Stimulated activated CD8-positive, alpha-beta memory T cell treated with anti-CD3 and anti-CD28 coated beads, Interleukin-7, amount 100 ng/mL, for 1 hour (primary cell): ENCODE results near the gene YBX2.
A peak's percentile ranks its signal among the peaks of the same experiment; 100 is the strongest.

ENCODE experiments used
- DNase-seq, 2 donors: peaks; one replicate each; pipeline ENCODE4 v3.0.0-alpha.2; 2020; ENCODE audit warnings: low read depth in 2 of 2

Gene YBX2

DNA sequence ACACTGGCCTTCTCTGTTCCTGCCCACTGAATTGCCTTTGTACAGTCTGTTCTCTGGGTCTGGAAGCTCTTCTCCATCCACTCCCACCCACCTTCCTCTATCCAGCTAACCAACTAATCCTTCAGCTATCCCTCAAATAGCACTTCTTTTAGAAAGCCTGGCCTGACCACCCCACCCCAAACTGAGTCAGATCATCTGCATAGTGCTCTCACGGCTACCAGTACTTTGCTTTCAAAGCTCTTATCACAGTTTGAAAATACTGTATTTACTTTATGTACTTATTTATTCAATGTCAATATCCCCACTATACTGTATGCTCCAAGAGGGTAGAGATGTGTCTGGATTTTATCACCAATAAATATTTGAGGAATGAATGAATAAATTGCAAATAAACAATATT lies 27.7 kb downstream of the YBX2 start:
- DNase-seq, result no peak

DNA sequence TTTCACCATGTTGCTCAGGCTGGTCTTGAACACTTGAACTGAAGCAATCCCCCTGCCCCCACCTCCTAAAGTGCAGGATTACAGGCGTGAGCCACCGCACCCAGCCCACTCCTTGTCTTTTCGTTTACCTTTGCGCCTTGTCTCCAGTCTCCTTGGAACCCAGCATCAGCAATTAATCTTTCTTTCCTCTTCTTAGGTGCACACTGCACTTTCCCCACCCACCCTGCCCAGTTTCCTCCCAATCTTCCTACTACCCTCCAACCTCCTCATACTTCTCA lies 30.7 kb downstream of the YBX2 start:
- no peak for DNase-seq

DNA sequence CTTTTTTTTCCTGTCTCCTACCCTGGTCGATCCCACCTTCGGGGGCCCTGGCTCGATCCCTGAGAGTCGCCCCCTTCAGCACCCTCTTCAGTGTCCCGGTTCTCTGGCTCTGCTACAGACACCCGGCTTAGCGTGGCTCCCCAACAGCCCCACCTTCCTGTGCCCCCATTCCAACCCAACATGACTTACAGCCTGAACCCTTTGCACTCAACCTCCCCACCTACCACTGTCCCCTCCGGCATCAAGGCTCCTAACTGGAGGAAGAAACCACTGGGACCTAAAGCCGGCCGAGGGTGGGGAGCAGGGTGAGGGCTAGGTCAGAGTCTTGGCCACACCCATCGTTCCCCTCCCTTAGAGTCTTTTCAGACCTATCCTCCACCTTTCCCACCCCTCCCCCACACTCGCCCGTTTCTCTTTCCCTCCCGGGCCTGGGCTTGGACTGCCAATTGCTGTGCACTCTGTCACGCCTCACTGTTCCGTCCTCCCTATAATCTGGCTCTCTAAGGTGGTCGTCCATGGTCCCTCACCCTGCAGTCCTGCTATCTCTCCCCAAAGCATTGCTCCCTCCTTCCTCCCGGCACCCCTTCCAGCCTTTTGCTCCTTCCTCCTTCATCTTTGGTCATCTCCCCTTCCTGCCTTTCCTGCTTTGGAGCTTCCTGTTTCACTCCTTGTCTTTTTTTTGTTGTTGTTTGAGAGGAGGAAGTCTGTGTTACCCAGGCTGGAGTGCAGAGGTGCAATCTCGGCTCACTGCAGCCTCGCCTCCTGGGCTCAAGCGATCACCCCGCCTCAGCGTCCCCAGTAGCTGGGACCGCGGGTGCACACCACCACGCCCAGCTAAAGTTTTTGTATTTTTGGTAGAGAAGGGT lies 31.3 kb downstream of the YBX2 start:
- DNase-seq, result no peak

DNA sequence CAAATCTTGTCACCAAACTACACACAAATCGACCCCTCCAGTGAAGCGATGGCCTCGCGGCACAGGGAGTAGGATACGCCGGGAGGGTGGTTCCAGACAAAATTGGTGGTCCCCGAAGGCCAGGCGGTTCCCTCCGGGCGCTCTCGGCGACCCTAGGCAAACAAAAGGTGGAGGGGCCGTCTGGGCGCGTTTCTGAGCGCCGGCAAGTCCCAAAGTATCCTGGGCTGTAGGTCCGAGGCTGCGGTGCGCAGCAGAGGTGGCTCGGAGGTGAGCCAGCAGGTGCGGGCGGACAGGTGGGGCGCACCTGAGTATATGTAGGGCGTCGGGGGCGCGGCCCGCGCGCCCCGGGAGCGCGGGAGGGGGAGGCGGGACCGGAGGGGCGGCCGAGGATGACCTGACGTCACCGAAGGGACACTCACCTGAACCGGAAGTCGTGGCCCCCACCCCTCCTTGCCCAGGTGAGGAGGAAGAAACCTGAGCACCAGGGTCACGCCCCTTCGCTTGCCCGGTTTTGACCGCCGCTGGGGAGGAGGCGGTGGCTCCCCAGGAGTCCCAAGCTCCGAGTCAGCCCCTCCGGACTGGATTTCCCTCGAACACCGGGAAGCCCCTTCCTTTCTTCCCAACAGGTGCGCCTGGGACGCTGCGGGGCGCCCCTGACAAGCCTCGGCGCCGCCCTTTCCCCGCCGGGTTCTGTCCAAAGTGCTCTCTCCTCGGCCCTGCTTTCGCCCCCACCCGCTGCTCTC lies 32.1 kb downstream of the YBX2 start, which contains the start of gene CLDN7:
Gene CLDN7, minus strand, starts transcription at position 287 of the 743 bp plus-strand sequence. CDS start 435 bp downstream, outside the sequence.
- DNase-seq, result no peak

DNA sequence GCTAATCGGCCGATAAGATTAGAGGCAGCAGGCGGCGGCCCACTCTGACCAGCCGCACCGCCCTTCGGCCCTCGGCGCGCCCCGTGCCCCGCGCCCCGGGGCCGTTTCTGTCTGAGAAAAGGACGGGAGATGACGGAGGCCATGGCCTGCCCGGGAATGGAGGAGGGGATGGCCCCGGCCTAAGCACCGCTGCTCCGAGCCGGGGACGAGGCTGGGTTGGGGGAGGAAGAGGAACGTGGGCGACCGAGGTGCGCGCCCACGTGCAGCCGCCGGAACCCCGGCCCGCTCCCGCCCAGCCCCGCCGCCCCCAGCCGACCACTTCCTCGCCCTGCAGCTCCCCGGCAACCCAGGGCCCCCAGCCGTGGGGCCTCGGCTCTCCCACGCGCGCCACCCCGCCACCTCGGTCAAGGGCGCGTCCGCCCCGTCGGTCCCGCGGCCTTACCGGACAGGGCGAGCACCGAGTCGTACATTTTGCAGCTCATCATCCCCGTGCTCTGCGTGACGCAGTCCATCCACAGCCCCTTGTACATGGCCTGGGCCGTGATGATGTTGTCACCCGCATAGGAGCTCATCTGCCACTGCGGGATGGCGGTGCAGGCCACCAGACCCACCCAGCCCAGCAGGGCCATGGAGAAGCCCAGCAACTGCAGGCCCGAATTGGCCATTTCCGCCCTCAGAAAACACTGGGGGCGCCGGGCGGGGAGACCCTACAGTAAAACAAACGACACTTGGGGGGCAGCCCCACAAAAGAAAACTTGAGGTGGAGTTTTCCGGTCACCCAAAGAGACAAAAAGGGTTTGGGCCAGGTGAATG lies 32.9 kb downstream of the YBX2 start:
- no peak for DNase-seq

GRCh38 chr17:7260651-7261378 lies 33.6 kb downstream of the YBX2 start:
- no peak for DNase-seq

GRCh38 chr17:7260151-7260550 lies 34.3 kb downstream of the YBX2 start:
- no peak for DNase-seq

- DNase-seq, result no peak
Measured at GRCh38 chr17:7259555-7259889, 34.9 kb downstream of the YBX2 start.

DNA sequence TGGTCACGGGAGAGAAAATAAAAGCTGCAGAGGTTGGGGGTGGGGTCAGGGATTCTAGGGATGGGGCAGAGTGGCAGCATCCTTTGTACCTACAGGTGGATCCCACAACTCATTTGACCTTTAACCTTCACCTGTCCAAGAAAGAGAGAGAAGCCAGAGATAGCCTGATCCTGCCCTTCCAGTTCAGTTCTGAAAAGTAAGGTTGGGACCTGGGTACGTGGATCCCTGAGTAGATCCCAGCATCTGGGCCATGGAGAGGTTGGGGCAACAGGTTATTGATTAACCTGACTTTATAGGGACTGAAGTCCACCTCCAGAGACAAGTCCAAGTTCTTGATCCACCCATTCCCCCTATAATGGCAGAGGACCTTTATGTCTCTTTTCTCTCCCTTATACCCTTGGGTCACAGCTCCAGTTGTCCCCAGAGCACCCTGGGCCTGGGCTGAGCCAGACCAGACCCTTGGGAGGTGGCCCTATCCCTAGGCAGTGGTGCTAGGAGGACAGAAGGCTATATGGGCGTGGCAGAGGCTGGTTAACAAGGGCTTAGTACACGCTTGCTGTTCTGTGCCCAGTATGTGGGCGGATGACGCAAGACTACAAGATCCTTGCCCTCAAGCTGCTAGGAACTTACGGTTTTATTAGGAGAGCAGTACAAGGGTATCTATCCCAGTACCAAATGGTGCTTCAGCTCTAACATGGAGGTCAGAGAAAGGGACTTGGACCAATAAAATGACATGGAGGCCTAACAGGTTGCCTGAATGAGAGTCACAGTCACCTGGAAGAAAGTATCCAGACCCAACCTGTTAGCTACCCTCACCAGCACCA lies 35.5 kb downstream of the YBX2 start:
- DNase-seq, result no peak

DNA sequence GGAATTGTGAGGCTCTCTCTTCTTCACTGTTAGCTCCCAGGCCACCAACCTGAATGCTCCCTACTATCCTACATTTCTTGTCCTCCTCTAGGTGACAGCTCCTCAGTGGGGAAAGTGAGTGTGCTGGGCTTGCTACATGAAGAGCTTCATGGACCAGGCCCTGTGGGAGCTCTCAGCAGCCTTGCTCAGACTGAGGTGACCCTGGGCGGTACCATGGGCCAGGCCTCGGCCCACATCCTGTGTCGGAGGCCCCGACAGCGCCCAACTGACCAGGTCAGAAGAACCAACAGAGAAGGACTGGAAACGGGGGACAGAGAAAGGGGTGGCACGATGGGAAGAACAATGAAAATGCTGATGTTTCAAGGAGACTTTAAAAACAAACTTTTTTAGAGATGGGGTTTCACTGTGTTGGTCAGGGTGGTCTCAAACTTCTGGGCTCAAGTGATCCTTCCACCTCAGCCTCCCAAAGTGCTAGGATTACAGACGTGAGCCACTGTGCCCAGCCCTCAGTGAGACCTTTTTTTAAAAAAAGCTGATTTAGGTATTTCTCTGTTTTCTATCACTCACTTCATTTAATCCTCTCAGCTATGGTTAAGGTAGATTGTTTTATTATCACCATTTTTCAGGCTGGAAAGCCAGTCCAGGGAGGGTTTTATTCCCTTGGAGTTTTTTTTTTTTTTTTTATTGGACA lies 37.5 kb downstream of the YBX2 start:
- DNase-seq, result no peak

DNA sequence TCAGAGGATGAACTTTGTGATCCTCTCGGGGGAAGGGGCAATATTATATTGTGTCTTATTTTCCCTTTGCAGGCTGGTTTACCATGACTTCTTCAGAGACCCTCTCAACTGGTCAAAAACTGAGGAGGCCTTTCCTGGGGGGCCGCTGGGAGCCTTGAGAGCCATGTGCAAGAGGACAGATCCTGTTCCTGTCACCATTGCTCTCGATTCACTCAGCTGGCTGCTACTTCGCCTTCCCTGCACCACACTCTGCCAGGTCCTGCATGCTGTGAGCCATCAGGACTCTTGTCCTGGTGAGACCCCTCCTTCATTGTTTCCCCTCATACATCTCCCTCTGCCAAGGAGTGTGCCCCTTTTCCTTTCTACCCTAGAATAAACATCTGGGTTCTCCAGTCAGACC lies 39.9 kb downstream of the YBX2 start:
- no peak for DNase-seq

DNA sequence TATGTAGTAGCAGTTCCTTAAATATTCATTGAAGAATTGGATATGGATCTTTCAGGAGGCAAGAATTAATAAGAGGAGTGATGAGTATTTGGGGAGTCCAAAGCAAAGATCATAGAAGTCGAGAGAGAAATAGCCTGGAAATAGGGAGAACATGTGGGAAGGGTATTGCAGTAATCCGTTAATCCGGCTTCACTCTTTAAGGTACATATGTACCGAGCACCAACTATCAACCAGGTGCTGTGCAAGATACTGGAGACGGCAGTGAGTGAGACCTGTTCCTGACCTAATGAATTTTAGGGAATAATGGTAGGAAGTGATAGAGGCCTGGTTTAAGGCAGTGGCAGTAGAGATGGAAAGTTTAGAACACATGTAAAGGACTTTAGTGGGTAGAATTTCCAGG lies 41.4 kb downstream of the YBX2 start:
- DNase-seq, result no peak

- DNase-seq, result peak; percentile 63 to 72
Measured at GRCh38 chr17:7252176-7253043, 42.0 kb downstream of the YBX2 start, which contains the start of gene ELP5. Gene ELP5, plus strand, starts transcription at chr17:7252215. Its CDS starts 336 bp downstream, at chr17:7252551.

DNA sequence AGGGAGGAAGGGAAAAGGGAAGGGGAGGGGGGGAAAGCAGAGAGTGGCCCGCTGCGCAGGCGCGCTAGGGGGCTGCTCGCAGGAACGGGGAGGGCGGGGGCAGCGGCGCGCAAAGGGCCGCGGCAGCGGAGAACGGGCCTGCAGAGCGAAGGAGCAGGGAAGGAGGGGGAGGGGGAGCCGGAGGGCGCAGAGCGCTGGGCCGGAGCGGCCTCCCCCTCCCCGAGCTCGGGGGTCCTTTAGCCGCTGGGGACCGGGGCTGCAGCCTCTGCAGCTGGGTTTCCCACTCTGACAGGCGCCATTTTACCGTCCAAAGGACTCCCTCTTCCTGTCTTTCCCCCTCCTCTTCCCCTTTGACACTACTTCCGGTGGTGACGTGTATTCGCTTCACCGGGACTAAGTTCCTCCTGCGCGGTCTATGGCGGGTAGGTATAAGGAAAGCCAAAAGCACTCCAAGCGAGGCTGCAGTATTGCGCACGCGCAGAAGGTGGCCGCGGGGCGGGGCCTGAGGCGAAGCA lies 42.7 kb downstream of the YBX2 start, which contains the start of gene CTDNEP1:
Gene CTDNEP1, minus strand, starts transcription at position 74 of the 515 bp plus-strand sequence. CDS start 438 bp downstream, outside the sequence.
- peak; percentile 97 to 99 for DNase-seq

GRCh38 chr17:7250695-7251627 lies 43.5 kb downstream of the YBX2 start:
- no peak for DNase-seq

GRCh38 chr17:7249830-7250229 lies 44.6 kb downstream of the YBX2 start:
- DNase-seq, result no peak

- no peak for DNase-seq
Measured at GRCh38 chr17:7249214-7249613, 45.2 kb downstream of the YBX2 start.

- DNase-seq, result no peak
Measured at GRCh38 chr17:7248796-7249195, 45.6 kb downstream of the YBX2 start.
